Heart left ventricle (tissue), 16 donors: Measurements from ENCODE around the gene KIAA0825. TPM values are rescaled to one million over a fixed set of nuclear protein-coding genes. Genes with fewer than 3 reads are reported as not detected.

Experiments
- ATAC-seq, 4 donors: fragments of 200-7000 bp; cut with Tn5 transposase; one replicate each; pipeline ENCODE4 v1.9.1; 2020 to 2022; ENCODE audit warnings: moderate library complexity in 4 of 4, mild to moderate bottlenecking in 3 of 4, moderate number of reproducible peaks in 1 of 4
- DNase-seq, 5 donors: peaks; one replicate each; pipeline ENCODE4 v3.0.0-alpha.2; 2020
- H3K27ac ChIP-seq, 12 donors: fragments of 200-600 bp; sonication (generic) in 4 of 12; one replicate each; pipeline versions ENCODE4 v1.5.0 to v1.8.0; 2016 to 2022; ENCODE audit warnings: mild to moderate bottlenecking in 2 of 12
- H3K27me3 ChIP-seq, 9 donors: fragments of 200-600 bp; sonication (generic) in 2 of 9; one replicate each; pipeline versions ENCODE4 v1.5.1 to v1.8.0; 2016 to 2022; ENCODE audit warnings: mild to moderate bottlenecking in 3 of 9
- H3K36me3 ChIP-seq, 9 donors: fragments of 200-600 bp; sonication (generic) in 2 of 9; one replicate each; pipeline versions ENCODE4 v1.5.0 to v1.8.0; 2018 to 2022; ENCODE audit warnings: mild to moderate bottlenecking in 2 of 9
- H3K4me1 ChIP-seq, 12 donors: fragments of 200-600 bp; sonication (generic) in 4 of 12; one replicate each; pipeline versions ENCODE4 v1.5.0 to v1.8.0; 2016 to 2022; ENCODE audit warnings: mild to moderate bottlenecking in 3 of 12
- H3K4me3 ChIP-seq, 12 donors: fragments of 200-600 bp; sonication (generic) in 4 of 12; one replicate each; pipeline versions ENCODE4 v1.5.0 to v1.8.0; 2017 to 2022; ENCODE audit warnings: mild to moderate bottlenecking in 9 of 12, moderate library complexity in 4 of 12
- H3K9me3 ChIP-seq, 12 donors: fragments of 200-600 bp; sonication (generic) in 4 of 12; one replicate each; pipeline versions ENCODE4 v1.5.0 to v1.8.0; 2016 to 2022; ENCODE audit warnings: mild to moderate bottlenecking in 1 of 12
- POLR2A ChIP-seq, 2 donors: fragments of 450-650 bp; IDR thresholded peaks; one replicate each; pipeline ENCODE4 v1.6.1; 2017; ENCODE audit warnings: antibody characterized with exemption in 2 of 2, mild to moderate bottlenecking in 2 of 2, moderate library complexity in 2 of 2
- WGBS, 4 donors: extraction: QIAGEN DNeasy Blood & Tissue Kit in 2 of 4; methylation state at CpG; one replicate each; pipeline versions ENCODE4 v1.1.5 to v1.1.7; 2013 to 2018; 5-methylcytosine and 5-hydroxymethylcytosine counted together
- intact Hi-C, 10 donors: fragments of 100-400 bp; cut with DNase I; formaldehyde crosslinking; loops; one replicate each; pipeline versions ENCODE4 v1.11.1 to v1.14.2; 2022
- long read RNA-seq, 3 donors: library from polyadenylated mRNA; unstranded; transcript quantifications; one replicate each; pipeline ENCODE4 v2.0.0, GENCODE V29; 2020 to 2021
- polyA plus RNA-seq, 2 donors: library from polyadenylated mRNA; stranded (reverse); fragments of 200-250 nt; gene quantifications; one replicate each; pipeline ENCODE4 v1.2.3, GENCODE V29; 2013
- total RNA-seq, 9 donors: library from RNA; depleted of rRNA in 2 of 9; stranded (reverse); fragments of >200 nt in 2 of 9; fragmentation: NEBNext Ultra II Directional in 3 of 9; extraction: Animal tissue kit (Norgen Biotek cat#: 25700) in 3 of 9; gene quantifications; one replicate each; pipeline versions ENCODE4 v1.1.0 to v1.2.4, GENCODE V29; 2016 to 2023
- TF ChIP-seq, protein P1 (sequence below), 12 donors: fragments of 200-600 bp; sonication (generic) in 4 of 12; IDR thresholded peaks; one replicate each; pipeline versions ENCODE4 v1.5.0 to v1.8.0; 2018 to 2022; ENCODE audit warnings: antibody characterized with exemption in 12 of 12, mild to moderate bottlenecking in 5 of 12
- donor health status: ischemic (EF 13 %, LVEDD 7.1; RV severe dilation, severe dysfunction).
- donor health status: healthy with polysubstance abuse.
- donor health status: DM: no; HTN: yes; CAD: no.
- donor health status: DM: no; HTN: no; CAD: no.
- donor health status: ischemic (EF 25% LVEDD 6.9; RV normal size, moderate dysfunction).
- donor health status: ischemic (EF 25% LVEDD 5.7; RV mildly dilated, moderate dysfunction).
- donor health status: healthy.
- donor health status: DM: yes; HTN: yes; CAD: no.
- donor health status: ischemic (EF 35%, LVEDD 5.7; RV mildly dilated, moderate dysfunction).
- donor health status: nonischemic (EF 11% LVEDD 7.7; RV severe dilation, severe dysfunction).
- donor health status: DM: yes; HTN: yes; CAD: no.
- donor health status: PGD.
- donor health status: ischemic (EF 29% LVEDD 5.4; RV normal size, mild dysfunction).
- donor health status: nonischemic (EF 23%, LVEDD 6.1; RV moderate dilation, normal function).

KIAA0825 gene, protein sequence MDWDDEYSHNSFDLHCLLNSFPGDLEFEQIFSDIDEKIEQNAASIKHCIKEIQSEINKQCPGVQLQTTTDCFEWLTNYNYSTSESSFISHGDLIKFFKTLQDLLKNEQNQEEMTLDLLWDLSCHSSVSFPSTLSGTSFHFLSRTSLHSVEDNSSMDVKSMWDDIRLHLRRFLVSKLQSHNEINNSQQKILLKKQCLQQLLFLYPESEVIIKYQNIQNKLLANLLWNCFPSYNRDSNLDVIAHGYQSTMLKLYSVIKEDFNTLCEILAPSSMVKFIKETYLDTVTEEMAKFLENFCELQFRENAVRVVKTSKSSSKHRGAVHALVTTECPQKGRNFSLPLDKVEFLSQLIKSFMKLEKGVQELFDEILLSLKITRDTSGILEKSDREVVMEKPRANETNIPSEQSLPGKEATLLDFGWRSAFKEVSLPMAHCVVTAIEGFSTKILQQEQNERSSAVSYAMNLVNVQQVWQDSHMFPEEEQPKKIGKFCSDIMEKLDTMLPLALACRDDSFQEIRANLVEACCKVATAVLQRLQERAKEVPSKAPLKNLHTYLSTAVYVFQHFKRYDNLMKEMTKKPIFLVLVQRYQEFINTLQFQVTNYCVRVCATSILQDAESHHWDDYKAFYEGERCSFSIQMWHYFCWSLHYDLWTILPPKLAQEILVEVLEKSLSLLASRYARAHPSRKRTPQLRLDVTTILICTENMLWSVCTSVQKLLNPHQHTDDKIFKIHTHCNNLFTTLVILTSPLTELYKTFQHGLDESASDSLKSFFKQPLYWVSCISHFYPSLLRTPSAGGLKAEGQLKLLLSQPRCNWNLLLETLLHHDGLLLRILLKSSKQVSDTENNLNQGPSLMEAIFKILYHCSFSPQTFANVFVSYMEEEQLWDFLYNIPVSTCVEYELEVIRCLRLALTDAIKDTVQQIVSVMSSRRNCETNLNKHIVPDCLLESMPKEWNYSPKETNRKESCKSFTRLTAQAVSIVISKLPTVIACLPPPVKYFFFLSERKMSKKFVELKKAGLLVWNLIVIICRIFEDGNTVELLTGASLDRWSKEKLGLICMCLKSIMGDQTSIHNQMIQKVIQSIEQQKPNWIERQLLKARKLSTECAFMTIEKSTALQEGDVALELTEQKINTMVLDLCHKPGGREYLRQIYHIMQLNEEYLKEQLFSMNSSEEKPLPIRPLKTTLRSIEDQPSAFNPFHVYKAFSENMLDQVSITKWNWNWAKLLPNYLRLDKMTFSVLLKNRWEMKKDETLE (N-terminal part only)
- total RNA-seq (1 to 10 TPM; 1.6 to 4.1 (median 2.4) TPM), polyA plus RNA-seq (under 1 TPM; 0.27 to 1.00 TPM)
- long read RNA-seq, donor 1, partial matches to known transcripts = 0 of 2 reads
- long read RNA-seq, donor 1, other reads (novel, unspliced or antisense) = 2 of 2 reads
- long read RNA-seq, donor 2, partial matches to known transcripts = 0 of 3 reads
- long read RNA-seq, donor 2, other reads (novel, unspliced or antisense) = 1 of 3 reads
- long read RNA-seq, donor 3, partial matches to known transcripts = 0 of 1 reads
- long read RNA-seq, donor 3, other reads (novel, unspliced or antisense) = 1 of 1 reads

DNA sequence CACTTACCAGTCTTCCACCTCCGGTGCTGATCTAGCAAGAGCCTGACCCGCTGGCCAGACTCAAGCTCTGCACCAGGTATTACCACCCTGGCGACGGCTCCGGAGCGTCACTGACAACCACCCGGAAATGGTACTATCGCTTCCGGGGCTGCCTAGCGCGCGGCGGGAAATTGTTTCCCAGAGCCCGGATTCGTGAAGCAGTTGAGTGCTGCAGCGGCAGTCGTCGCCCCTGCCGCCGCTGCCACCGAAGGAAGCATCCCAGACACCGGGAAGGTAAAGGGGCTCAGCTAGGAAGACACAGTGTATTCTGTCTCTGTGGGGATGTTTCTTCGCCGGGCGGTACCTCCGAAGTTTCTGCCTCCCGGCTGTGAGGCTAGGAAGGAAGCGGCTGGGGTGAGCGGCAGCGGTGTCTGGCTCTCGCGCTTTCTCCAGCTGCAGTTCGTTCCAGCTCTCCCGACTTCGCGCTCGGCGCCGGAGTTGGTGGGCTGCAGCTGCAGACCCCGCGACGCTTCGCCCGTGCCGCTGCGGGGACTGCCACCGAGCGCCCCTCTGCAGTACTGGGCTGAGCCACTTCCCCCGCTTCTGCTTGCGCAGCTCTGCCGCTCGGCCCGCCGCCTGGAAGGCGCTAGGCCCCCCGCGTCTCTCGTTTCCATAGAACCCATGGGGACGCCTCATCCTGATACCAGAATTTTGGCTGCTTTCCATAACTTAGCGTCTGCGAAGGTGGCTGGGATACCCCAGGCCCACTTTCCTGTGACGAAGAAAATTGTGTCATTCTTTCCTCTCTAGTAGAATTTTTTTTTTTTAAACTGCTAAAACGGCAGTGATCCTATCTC, at the start of gene KIAA0825, which contains the start of gene SLF1:
Gene KIAA0825, minus strand, starts transcription at position 112 of the 836 bp plus-strand sequence. CDS start 81,478 bp downstream, outside the sequence.
Gene SLF1, plus strand, starts transcription at position 177 of the 836 bp plus-strand sequence. CDS start 10,142 bp downstream, outside the sequence.
- peak; percentile 85 to 92 (median 90) for DNase-seq
- H3K36me3 ChIP-seq = no peaks in the 10 kb centered on the region
- H3K27ac ChIP-seq = peak within 1 kb of the TSS; percentile 5 to 86 (median 71)
- intact Hi-C loops = loop anchor here in 2 of 10 donors (5.0 to 10.0 kb wide), 3 partner anchors 96 to 504 kb away; a partner anchor contains a TSS
- ATAC-seq = peak; percentile 97 to 99 (median 99)
- WGBS, 4 donors = 0 to 1% (median 0%) methylated on average over 15 to 63 of the region's 63 CpGs
- peak within 1 kb of the TSS; percentile 61 to 91 (median 72) for H3K4me3 ChIP-seq
- no peaks in the 10 kb centered on the region for H3K27me3 ChIP-seq
- no peaks in the 10 kb centered on the region for H3K9me3 ChIP-seq
- H3K4me1 ChIP-seq = peaks cover 0 to 28% (median 16%) of the 10 kb centered on the region in 12 donors
- TF ChIP-seq, protein P1, sequence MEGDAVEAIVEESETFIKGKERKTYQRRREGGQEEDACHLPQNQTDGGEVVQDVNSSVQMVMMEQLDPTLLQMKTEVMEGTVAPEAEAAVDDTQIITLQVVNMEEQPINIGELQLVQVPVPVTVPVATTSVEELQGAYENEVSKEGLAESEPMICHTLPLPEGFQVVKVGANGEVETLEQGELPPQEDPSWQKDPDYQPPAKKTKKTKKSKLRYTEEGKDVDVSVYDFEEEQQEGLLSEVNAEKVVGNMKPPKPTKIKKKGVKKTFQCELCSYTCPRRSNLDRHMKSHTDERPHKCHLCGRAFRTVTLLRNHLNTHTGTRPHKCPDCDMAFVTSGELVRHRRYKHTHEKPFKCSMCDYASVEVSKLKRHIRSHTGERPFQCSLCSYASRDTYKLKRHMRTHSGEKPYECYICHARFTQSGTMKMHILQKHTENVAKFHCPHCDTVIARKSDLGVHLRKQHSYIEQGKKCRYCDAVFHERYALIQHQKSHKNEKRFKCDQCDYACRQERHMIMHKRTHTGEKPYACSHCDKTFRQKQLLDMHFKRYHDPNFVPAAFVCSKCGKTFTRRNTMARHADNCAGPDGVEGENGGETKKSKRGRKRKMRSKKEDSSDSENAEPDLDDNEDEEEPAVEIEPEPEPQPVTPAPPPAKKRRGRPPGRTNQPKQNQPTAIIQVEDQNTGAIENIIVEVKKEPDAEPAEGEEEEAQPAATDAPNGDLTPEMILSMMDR (IDR thresholded peaks at IDR 0.05) = no peak
- peak in 1 of 2 donors; percentile 23 for TF ChIP-seq POLR2A (IDR thresholded peaks at IDR 0.05)

DNA sequence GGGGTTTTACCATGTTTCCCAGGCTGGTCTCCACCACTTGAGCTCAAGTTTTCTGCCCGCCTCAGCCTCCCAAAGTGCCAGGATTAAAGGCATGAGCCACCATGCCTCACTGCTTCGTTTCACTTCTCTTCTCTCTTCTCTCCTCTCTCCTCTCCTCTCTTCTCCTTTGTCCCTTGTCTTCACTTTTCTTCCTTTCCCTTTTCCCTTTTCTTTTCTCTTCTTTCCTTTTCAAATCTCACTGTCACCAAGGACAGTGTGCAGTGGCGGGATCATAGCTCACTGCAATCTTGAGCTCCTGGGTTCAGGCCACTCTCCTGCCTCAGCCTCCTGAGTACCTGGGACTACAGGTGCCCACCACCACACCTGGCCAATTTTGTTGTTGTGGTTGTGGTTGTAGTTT, 49.5 kb upstream of the KIAA0825 start:
- 80 to 98% (median 95%) methylated on average over 3 of the region's 3 CpGs for WGBS, 4 donors
- no peak overlapping the region for H3K27ac ChIP-seq
- H3K4me1 ChIP-seq = peaks cover 0 to 7% (median 0%) of the 10 kb centered on the region in 12 donors
- no peak for DNase-seq
- no peak for ATAC-seq
- no peaks in the 10 kb centered on the region for H3K9me3 ChIP-seq
- intact Hi-C loops = no loop called here
- H3K4me3 ChIP-seq = no peak overlapping the region
- H3K27me3 ChIP-seq = no peaks in the 10 kb centered on the region
- peaks cover 0 to 51% (median 19%) of the 10 kb centered on the region in 9 donors for H3K36me3 ChIP-seq
- TF ChIP-seq, protein P1 (IDR thresholded peaks at IDR 0.05) = no peak
- TF ChIP-seq POLR2A (IDR thresholded peaks at IDR 0.05) = no peak

GRCh38 chr5:94661086-94661485, 42.7 kb upstream of the KIAA0825 start:
- intact Hi-C loops = no loop called here
- peaks cover 0 to 57% (median 26%) of the 10 kb centered on the region in 9 donors for H3K36me3 ChIP-seq
- peak in 1 of 4 donors; percentile 10 for ATAC-seq
- no peaks in the 10 kb centered on the region for H3K4me1 ChIP-seq
- DNase-seq = no peak
- H3K9me3 ChIP-seq = peaks cover 0 to 29% (median 13%) of the 10 kb centered on the region in 12 donors
- no peak overlapping the region for H3K27ac ChIP-seq
- no peak for TF ChIP-seq POLR2A (IDR thresholded peaks at IDR 0.05)
- TF ChIP-seq, protein P1 (IDR thresholded peaks at IDR 0.05) = no peak
- no peak overlapping the region for H3K4me3 ChIP-seq
- H3K27me3 ChIP-seq = no peaks in the 10 kb centered on the region
- WGBS, 4 donors = 88 to 95% (median 89%) methylated on average over 3 of the region's 3 CpGs
